OCI-LY1 (cell line): ENCODE results near the gene SHISA5.

Experiments
- EZH2 ChIP-seq: fragments of 200-600 bp; sonication (generic), shearing (Covaris generic); IDR thresholded peaks from 2 replicates; pipeline ENCODE4 v1.8.0; 2017; ENCODE audit warnings: borderline replicate concordance, mixed run types, mild to moderate bottlenecking, antibody characterized with exemption, low read length, moderate library complexity, mixed read lengths
- TF ChIP-seq, protein P1 (sequence below): fragments of 200-600 bp; sonication (generic), shearing (Covaris generic); IDR thresholded peaks from 2 replicates; pipeline ENCODE4 v1.5.1; 2017; ENCODE audit warnings: mild to moderate bottlenecking, antibody characterized with exemption, low read length, moderate library complexity, mixed read lengths

- TF ChIP-seq, protein P1, sequence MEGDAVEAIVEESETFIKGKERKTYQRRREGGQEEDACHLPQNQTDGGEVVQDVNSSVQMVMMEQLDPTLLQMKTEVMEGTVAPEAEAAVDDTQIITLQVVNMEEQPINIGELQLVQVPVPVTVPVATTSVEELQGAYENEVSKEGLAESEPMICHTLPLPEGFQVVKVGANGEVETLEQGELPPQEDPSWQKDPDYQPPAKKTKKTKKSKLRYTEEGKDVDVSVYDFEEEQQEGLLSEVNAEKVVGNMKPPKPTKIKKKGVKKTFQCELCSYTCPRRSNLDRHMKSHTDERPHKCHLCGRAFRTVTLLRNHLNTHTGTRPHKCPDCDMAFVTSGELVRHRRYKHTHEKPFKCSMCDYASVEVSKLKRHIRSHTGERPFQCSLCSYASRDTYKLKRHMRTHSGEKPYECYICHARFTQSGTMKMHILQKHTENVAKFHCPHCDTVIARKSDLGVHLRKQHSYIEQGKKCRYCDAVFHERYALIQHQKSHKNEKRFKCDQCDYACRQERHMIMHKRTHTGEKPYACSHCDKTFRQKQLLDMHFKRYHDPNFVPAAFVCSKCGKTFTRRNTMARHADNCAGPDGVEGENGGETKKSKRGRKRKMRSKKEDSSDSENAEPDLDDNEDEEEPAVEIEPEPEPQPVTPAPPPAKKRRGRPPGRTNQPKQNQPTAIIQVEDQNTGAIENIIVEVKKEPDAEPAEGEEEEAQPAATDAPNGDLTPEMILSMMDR = no peak
- no peak for TF ChIP-seq EZH2
Measured at GRCh38 chr3:48469046-48469915, 34.7 kb downstream of the SHISA5 start.
